ENCODE data around the gene CNOT11. TPM values are rescaled to one million over a fixed set of nuclear protein-coding genes. Genes with fewer than 3 reads are reported as not detected.
"Not testable (repeated sequence)": the region's sequence is repeated elsewhere in the genome, so short reads cannot be mapped to it uniquely, and the experiment has no call there.

The CNOT11 gene
- 75.6 and 76.3 TPM in 2 replicates for total RNA-seq

GRCh38 chr2:101252408-101253012 is at the start of gene CNOT11:
TSS of gene CNOT11 (plus strand) at chr2:101252886. CDS start at chr2:101252965, 79 bp downstream.
- intact Hi-C loops (cut with micrococcal nuclease): loop anchor here (1.0 to 10.0 kb wide), 9 partner anchors 20 to 690 kb away; partner anchors contain the start of genes CREG2, MAP4K4, PDCL3 and RFX8

- intact Hi-C loops (cut with micrococcal nuclease): loop anchor here (1.0 to 5.0 kb wide), 3 partner anchors 52 to 192 kb away; partner anchors contain the start of gene TBC1D8
These were observed 48.1 kb upstream of the CNOT11 start for GRCh38 chr2:101204400-101205115.

GRCh38 chr2:101205521-101206479 is 46.9 kb upstream of the CNOT11 start:
- intact Hi-C loops (cut with micrococcal nuclease): loop anchor here (1.0 to 5.0 kb wide), 3 partner anchors 53 to 193 kb away; partner anchors contain the start of gene TBC1D8

GRCh38 chr2:101208830-101209229 is 43.9 kb upstream of the CNOT11 start:
- intact Hi-C loops (cut with micrococcal nuclease): loop anchor here (5.0 kb wide), 1 partner anchor 57 kb away; the partner anchor contains the start of gene TBC1D8

GRCh38 chr2:101219246-101219645 is 33.4 kb upstream of the CNOT11 start:
- intact Hi-C loops (cut with micrococcal nuclease): no loop called here

GRCh38 chr2:101220091-101220490 is 32.6 kb upstream of the CNOT11 start:
- intact Hi-C loops (cut with micrococcal nuclease): not testable (repeated sequence)

GRCh38 chr2:101223814-101224231 is 28.9 kb upstream of the CNOT11 start:
- intact Hi-C loops (cut with micrococcal nuclease): no loop called here

- intact Hi-C loops (cut with micrococcal nuclease): no loop called here
These were observed 22.1 kb upstream of the CNOT11 start for GRCh38 chr2:101230541-101231001.

- intact Hi-C loops (cut with micrococcal nuclease): no loop called here
These were observed 21.4 kb upstream of the CNOT11 start for GRCh38 chr2:101231240-101231639.

GRCh38 chr2:101231937-101232730 is 20.6 kb upstream of the CNOT11 start:
- intact Hi-C loops (cut with micrococcal nuclease): no loop called here

GRCh38 chr2:101232770-101233169 is 19.9 kb upstream of the CNOT11 start:
- intact Hi-C loops (cut with micrococcal nuclease): no loop called here

- intact Hi-C loops (cut with micrococcal nuclease): no loop called here
These were observed 18.3 kb upstream of the CNOT11 start for GRCh38 chr2:101234169-101234938.

- intact Hi-C loops (cut with micrococcal nuclease): not testable (repeated sequence)
These were observed 16.7 kb upstream of the CNOT11 start for GRCh38 chr2:101235956-101236355.

- intact Hi-C loops (cut with micrococcal nuclease): not testable (repeated sequence)
These were observed 14.7 kb upstream of the CNOT11 start for GRCh38 chr2:101237944-101238343.

GRCh38 chr2:101238930-101239759 is 13.5 kb upstream of the CNOT11 start:
- intact Hi-C loops (cut with micrococcal nuclease): no loop called here

- intact Hi-C loops (cut with micrococcal nuclease): not testable (repeated sequence)
These were observed 12.9 kb upstream of the CNOT11 start for GRCh38 chr2:101239760-101240118.

- intact Hi-C loops (cut with micrococcal nuclease): not testable (repeated sequence)
These were observed 12.0 kb upstream of the CNOT11 start for GRCh38 chr2:101240694-101241093.

GRCh38 chr2:101241158-101241557 is 11.5 kb upstream of the CNOT11 start:
- intact Hi-C loops (cut with micrococcal nuclease): no loop called here

GRCh38 chr2:101244373-101244772 is 8.3 kb upstream of the CNOT11 start:
- intact Hi-C loops (cut with micrococcal nuclease): not testable (repeated sequence)
